ENCODE data around the gene CNIH2. TPM values are rescaled to one million over a fixed set of nuclear protein-coding genes. Genes with fewer than 3 reads are reported as not detected.
A peak's percentile ranks its signal among the peaks of the same experiment; 100 is the strongest.

The CNIH2 gene
- total and polyA plus RNA-seq, 7 experiments from 2014 or later: 1.3 to 12.3 (median 2.9) TPM; not detected in 2

DNA sequence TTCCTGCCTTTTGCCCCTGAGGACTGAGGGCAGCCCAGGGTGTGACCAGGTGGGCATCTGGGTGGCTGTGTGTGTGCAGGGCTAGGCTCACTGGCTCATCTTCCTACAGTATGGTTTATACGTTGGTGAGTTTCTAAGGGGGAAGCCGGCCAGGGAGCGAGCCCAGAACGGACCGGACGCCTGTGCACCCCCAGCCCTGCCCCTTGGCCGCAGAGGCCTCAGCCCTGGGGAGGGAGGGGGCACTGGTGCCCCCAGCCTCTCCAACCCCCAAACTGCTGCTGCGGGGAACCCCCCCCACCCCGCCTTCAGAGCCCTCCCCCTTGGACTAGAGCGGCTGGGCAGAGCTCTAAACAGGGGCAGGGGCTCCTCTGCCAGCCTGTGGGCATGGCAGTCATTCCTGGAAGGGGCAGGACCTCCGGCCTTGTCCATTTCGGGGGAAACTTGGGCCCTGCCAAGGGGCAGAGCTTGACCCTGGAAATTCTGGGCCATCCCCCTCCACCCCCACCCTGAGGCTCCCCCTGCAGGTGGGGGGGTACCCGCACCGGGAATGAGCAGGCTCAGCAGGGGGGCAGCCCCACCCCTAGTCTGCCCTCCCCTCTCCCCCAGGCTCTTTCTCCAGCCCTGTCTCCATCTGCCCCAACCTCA is 5.6 kb downstream of the CNIH2 start:
- Histone ChIP-seq H3K4me3 (ENCODE audit: low read length) (no peak overlapping the region), H3K4me1 (ENCODE audit: control insufficient read depth in 2 of 2, insufficient read depth in 2 of 2, low read length in 2 of 2) (peaks cover 24 to 28% of the 10 kb centered on the region in 2 donors), H3K27ac (ENCODE audit: low read depth, low read length) (no peak overlapping the region), H3K9me3 (ENCODE audit: control insufficient read depth in 2 of 3, low read length in 3 of 3) (no peaks in the 10 kb centered on the region), H3K36me3 (ENCODE audit: control insufficient read depth in 2 of 3, insufficient read depth in 3 of 3, low read length in 3 of 3) (peaks cover 0 to 13% (median 0%) of the 10 kb centered on the region in 3 experiments), H3K27me3 (ENCODE audit: control insufficient read depth in 2 of 2, insufficient read depth in 2 of 2, low read length in 2 of 2) (no peaks in the 10 kb centered on the region)
- DNase-seq (no peak), ATAC-seq (no peak)
- Mint-ChIP-seq H3K9me3 (peaks cover 0 to 3% (median 0%) of the 10 kb centered on the region in 11 donors), H3K36me3 (peaks cover 0 to 2% (median 0%) of the 10 kb centered on the region in 5 donors), H3K4me1 (peaks cover 18 to 51% (median 39%) of the 10 kb centered on the region in 7 donors), H3K4me3 (no peak overlapping the region), H3K27ac (peak overlapping the region in 5 of 9 donors; percentile 17 to 85 (median 76)), H3K27me3 (peaks cover 0 to 14% (median 0%) of the 10 kb centered on the region in 5 donors)
- POLR2A ChIA-PET: interaction anchor here (0.9 to 6.8 kb wide), 3 partner anchors 8 to 29 kb away, joined by 3 to 56 read pairs (median 5); partner anchors contain the start of genes RAB1B and TMEM151A
- intact Hi-C loops (cut with micrococcal nuclease): loop anchor here (10.0 kb wide), 3 partner anchors 229 to 1201 kb away; partner anchors contain the start of genes AIP (in 1 of the 2), MALAT1 (in 1 of the 2) and SF3B2 (in 1 of the 2)
- CTCF ChIA-PET: interaction anchor here (0.8 to 2.8 kb wide), 5 partner anchors 15 to 60 kb away, joined by 3 to 25 read pairs (median 5); partner anchors contain the start of gene RAB1B

DNA sequence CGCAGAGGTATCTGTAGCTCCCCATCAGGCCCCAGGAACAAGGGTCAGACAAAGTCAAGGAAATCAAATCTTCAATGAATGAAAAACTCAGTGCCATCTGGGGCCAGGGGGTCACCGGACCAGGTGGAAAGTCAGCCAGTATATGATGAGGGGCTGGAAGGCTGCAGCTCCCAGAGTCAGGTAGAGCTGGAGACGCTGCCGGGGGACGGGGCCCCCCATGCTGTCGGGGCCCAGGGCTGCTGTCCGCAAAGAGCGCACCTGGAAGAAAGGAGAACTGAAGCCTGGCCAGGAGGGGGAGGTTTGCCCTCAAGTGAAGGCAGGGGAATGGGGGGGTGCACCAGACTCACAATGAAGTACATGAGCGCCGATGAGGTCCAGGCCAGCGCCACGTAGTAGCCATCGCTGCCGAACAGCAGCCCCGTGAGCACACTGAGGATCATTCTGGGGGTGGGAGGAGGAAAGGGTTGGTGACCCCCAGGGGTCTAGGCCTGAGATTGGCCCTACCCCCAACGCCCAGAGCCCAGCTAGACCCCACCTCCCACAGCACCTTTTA is 6.6 kb downstream of the CNIH2 start:
- no peak overlapping the region for H3K27ac ChIP-seq (ENCODE audit: low read depth, low read length)
- DNase-seq: no peak
- no peaks in the 10 kb centered on the region for H3K9me3 ChIP-seq (ENCODE audit: control insufficient read depth in 2 of 3, low read length in 3 of 3)
- H3K9me3 Mint-ChIP-seq: peaks cover 0 to 3% (median 0%) of the 10 kb centered on the region in 11 donors
- no peaks in the 10 kb centered on the region for H3K27me3 ChIP-seq (ENCODE audit: control insufficient read depth in 2 of 2, insufficient read depth in 2 of 2, low read length in 2 of 2)
- POLR2A ChIA-PET: interaction anchor here (1.1 kb wide), 2 partner anchors 28 to 63 kb away, joined by 3 read pairs; no protein-coding TSS in a partner anchor
- H3K4me3 Mint-ChIP-seq: no peak overlapping the region
- H3K27ac Mint-ChIP-seq: peak overlapping the region in 2 of 9 donors; percentile 5 to 46
- peaks cover 23 to 27% of the 10 kb centered on the region in 2 donors for H3K4me1 ChIP-seq (ENCODE audit: control insufficient read depth in 2 of 2, insufficient read depth in 2 of 2, low read length in 2 of 2)
- no peak for ATAC-seq
- peaks cover 0 to under 1% (median 0%) of the 10 kb centered on the region in 5 donors for H3K36me3 Mint-ChIP-seq
- intact Hi-C loops (cut with micrococcal nuclease): loop anchor here (10.0 kb wide), 3 partner anchors 230 to 1200 kb away; partner anchors contain the start of genes AIP (in 1 of the 2), MALAT1 (in 1 of the 2) and SF3B2 (in 1 of the 2)
- H3K4me3 ChIP-seq (ENCODE audit: low read length): no peak overlapping the region
- H3K27me3 Mint-ChIP-seq: peaks cover 0 to 9% (median 0%) of the 10 kb centered on the region in 5 donors
- H3K4me1 Mint-ChIP-seq: peaks cover 18 to 51% (median 41%) of the 10 kb centered on the region in 7 donors
- peaks cover 0 to 13% (median 0%) of the 10 kb centered on the region in 3 experiments for H3K36me3 ChIP-seq (ENCODE audit: control insufficient read depth in 2 of 3, insufficient read depth in 3 of 3, low read length in 3 of 3)
- CTCF ChIA-PET: interaction anchor here (1.0 to 1.5 kb wide), 3 partner anchors 18 to 27 kb away, joined by 3 to 5 read pairs (median 3); no protein-coding TSS in a partner anchor

GRCh38 chr11:66285250-66285947 is 7.4 kb downstream of the CNIH2 start:
- Histone ChIP-seq H3K27ac (ENCODE audit: low read depth, low read length) (no peak overlapping the region), H3K27me3 (ENCODE audit: control insufficient read depth in 2 of 2, insufficient read depth in 2 of 2, low read length in 2 of 2) (no peaks in the 10 kb centered on the region), H3K36me3 (ENCODE audit: control insufficient read depth in 2 of 3, insufficient read depth in 3 of 3, low read length in 3 of 3) (peaks cover 0 to 13% (median 0%) of the 10 kb centered on the region in 3 experiments), H3K4me1 (ENCODE audit: control insufficient read depth in 2 of 2, insufficient read depth in 2 of 2, low read length in 2 of 2) (peaks cover 30 to 33% of the 10 kb centered on the region in 2 donors), H3K4me3 (ENCODE audit: low read length) (no peak overlapping the region), H3K9me3 (ENCODE audit: control insufficient read depth in 2 of 3, low read length in 3 of 3) (no peaks in the 10 kb centered on the region)
- Mint-ChIP-seq H3K4me1 (peaks cover 23 to 58% (median 48%) of the 10 kb centered on the region in 7 donors), H3K27ac (no peak overlapping the region), H3K27me3 (peaks cover 0 to 12% (median 0%) of the 10 kb centered on the region in 5 donors), H3K9me3 (peaks cover 0 to 3% (median 0%) of the 10 kb centered on the region in 11 donors), H3K4me3 (peak overlapping the region in 3 of 10 donors; percentile 21 to 34 (median 25)), H3K36me3 (no peaks in the 10 kb centered on the region)
- ChIA-PET CTCF (interaction anchor here (0.6 to 1.5 kb wide), 5 partner anchors 13 to 104 kb away, joined by 3 to 5 read pairs (median 5); no protein-coding TSS in a partner anchor), POLR2A (interaction anchor here (1.1 to 4.4 kb wide), 2 partner anchors 17 to 64 kb away, joined by 3 to 28 read pairs; partner anchors contain the start of gene RAB1B)
- DNase-seq: no peak
- intact Hi-C loops (cut with micrococcal nuclease): loop anchor here (10.0 kb wide), 3 partner anchors 231 to 1199 kb away; partner anchors contain the start of genes AIP (in 1 of the 2), MALAT1 (in 1 of the 2) and SF3B2 (in 1 of the 2)
- ATAC-seq: no peak

DNA sequence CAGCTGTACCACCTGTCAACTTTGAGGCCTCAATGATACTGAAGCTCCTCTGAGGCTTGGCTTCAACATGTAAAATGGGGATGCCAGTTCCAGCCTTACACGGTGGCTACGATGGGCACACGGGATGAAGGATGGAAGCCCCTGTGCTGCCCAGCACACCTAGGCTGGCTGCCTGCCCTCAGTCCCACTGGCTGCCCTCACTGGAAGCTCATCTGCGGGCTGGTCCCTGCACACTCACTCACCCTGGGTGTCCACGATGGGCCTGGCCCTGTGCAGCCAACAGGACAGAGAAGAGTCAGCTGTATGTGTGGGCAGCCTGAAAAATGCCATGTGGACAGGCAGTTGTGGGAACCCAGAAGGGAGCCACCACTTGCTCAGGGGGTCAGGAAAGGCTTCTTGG is 8.7 kb downstream of the CNIH2 start:
- Histone ChIP-seq H3K27ac (ENCODE audit: low read depth, low read length) (no peak overlapping the region), H3K4me3 (ENCODE audit: low read length) (no peak overlapping the region), H3K36me3 (ENCODE audit: control insufficient read depth in 2 of 3, insufficient read depth in 3 of 3, low read length in 3 of 3) (peaks cover 0 to 13% (median 0%) of the 10 kb centered on the region in 3 experiments), H3K27me3 (ENCODE audit: control insufficient read depth in 2 of 2, insufficient read depth in 2 of 2, low read length in 2 of 2) (no peaks in the 10 kb centered on the region), H3K9me3 (ENCODE audit: control insufficient read depth in 2 of 3, low read length in 3 of 3) (no peaks in the 10 kb centered on the region), H3K4me1 (ENCODE audit: control insufficient read depth in 2 of 2, insufficient read depth in 2 of 2, low read length in 2 of 2) (peaks cover 29 to 31% of the 10 kb centered on the region in 2 donors)
- DNase-seq (no peak), ATAC-seq (no peak)
- Mint-ChIP-seq H3K36me3 (no peaks in the 10 kb centered on the region), H3K9me3 (peaks cover 0 to 1% (median 0%) of the 10 kb centered on the region in 11 donors), H3K27ac (peak overlapping the region in 1 of 9 donors; percentile 18), H3K4me3 (peak overlapping the region in 9 of 10 donors; percentile 18 to 89 (median 71)), H3K4me1 (peaks cover 22 to 56% (median 47%) of the 10 kb centered on the region in 7 donors), H3K27me3 (peaks cover 0 to 22% (median 0%) of the 10 kb centered on the region in 5 donors)
- ChIA-PET CTCF (interaction anchor here (1.2 kb wide), 1 partner anchor 15 kb away, joined by 3 read pairs; no protein-coding TSS in a partner anchor), POLR2A (interaction anchor here (0.7 to 4.4 kb wide), 4 partner anchors 18 to 64 kb away, joined by 3 to 28 read pairs (median 5); partner anchors contain the start of genes BRMS1 and RAB1B)
- intact Hi-C loops (cut with micrococcal nuclease): loop anchor here (10.0 kb wide), 3 partner anchors 232 to 1198 kb away; partner anchors contain the start of genes AIP (in 1 of the 2), MALAT1 (in 1 of the 2) and SF3B2 (in 1 of the 2)

DNA sequence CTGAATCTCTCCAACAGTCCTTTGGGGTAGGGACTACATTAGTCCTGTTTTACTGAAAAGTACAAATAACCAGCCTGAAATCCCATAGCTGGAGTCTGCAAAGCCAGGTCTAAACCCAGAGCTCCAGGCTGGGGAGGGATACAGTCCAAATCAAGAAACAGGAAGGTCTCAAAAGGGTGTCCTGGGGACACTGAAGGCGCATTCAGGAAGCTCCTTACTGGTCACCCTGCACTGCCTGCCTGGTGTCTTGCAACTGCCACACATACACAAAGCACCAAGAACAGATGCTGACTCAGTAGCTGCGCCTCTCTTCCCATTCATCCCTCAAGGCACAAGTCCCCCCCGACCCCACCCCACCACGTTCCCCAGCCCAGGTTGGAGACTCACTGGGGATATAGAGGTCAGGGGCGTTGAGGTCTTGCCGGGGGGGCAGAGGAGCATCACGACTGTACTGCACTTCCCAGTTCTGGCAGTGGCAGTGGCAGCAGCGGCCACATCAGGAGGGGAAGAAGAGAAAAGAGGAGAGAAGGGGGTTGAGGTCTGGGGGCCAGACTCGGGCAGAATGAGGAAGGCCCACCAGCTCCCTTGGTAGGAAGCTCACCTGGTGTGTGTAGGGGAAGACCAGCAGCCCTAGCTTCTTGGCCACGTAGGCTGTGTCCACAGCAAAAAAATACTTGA is 9.4 kb downstream of the CNIH2 start:
- intact Hi-C loops (cut with micrococcal nuclease): loop anchor here (10.0 kb wide), 3 partner anchors 233 to 1197 kb away; partner anchors contain the start of genes AIP (in 1 of the 2), MALAT1 (in 1 of the 2) and SF3B2 (in 1 of the 2)
- DNase-seq (no peak), ATAC-seq (no peak)
- no peaks in the 10 kb centered on the region for H3K36me3 Mint-ChIP-seq
- Histone ChIP-seq H3K36me3 (ENCODE audit: control insufficient read depth in 2 of 3, insufficient read depth in 3 of 3, low read length in 3 of 3) (peaks cover 0 to 13% (median 0%) of the 10 kb centered on the region in 3 experiments), H3K27me3 (ENCODE audit: control insufficient read depth in 2 of 2, insufficient read depth in 2 of 2, low read length in 2 of 2) (no peaks in the 10 kb centered on the region), H3K4me3 (ENCODE audit: low read length) (no peak overlapping the region), H3K27ac (ENCODE audit: low read depth, low read length) (no peak overlapping the region), H3K9me3 (ENCODE audit: control insufficient read depth in 2 of 3, low read length in 3 of 3) (no peaks in the 10 kb centered on the region), H3K4me1 (ENCODE audit: control insufficient read depth in 2 of 2, insufficient read depth in 2 of 2, low read length in 2 of 2) (peaks cover 24 to 26% of the 10 kb centered on the region in 2 donors)
- POLR2A ChIA-PET: interaction anchor here (0.6 to 4.4 kb wide), 7 partner anchors 9 to 67 kb away, joined by 3 to 28 read pairs (median 4); partner anchors contain the start of genes BRMS1, CNIH2 and RAB1B
- CTCF ChIA-PET: interaction anchor here (2.5 kb wide), 1 partner anchor 65 kb away, joined by 8 read pairs; no protein-coding TSS in a partner anchor
- H3K9me3 Mint-ChIP-seq: peaks cover 0 to 1% (median 0%) of the 10 kb centered on the region in 11 donors
- H3K4me1 Mint-ChIP-seq: peaks cover 19 to 50% (median 42%) of the 10 kb centered on the region in 7 donors
- H3K4me3 Mint-ChIP-seq: peak overlapping the region; percentile 66 to 89 (median 78)
- H3K27ac Mint-ChIP-seq: peak overlapping the region in 4 of 9 donors; percentile 53 to 69 (median 61)
- H3K27me3 Mint-ChIP-seq: peaks cover 0 to 22% (median under 1%) of the 10 kb centered on the region in 5 donors

Data from naive thymus-derived CD4-positive, alpha-beta T cell (primary cell).